Vagina (tissue), 2 donors: Measurements from ENCODE around the gene TTYH1. TPM values are rescaled to one million over a fixed set of nuclear protein-coding genes. Genes with fewer than 3 reads are reported as not detected.

Experiments
- DNase-seq, 2 donors: peaks; one replicate each; pipeline ENCODE4 v3.0.0-alpha.2; 2017; ENCODE audit errors: extremely low spot score in 2 of 2
- H3K27ac ChIP-seq: fragments of 200-600 bp; sonication (generic); one replicate; pipeline ENCODE4 v1.5.1; 2019
- H3K27me3 ChIP-seq: fragments of 200-600 bp; sonication (generic); one replicate; pipeline ENCODE4 v1.5.1; 2019
- H3K36me3 ChIP-seq, 2 donors: fragments of 200-600 bp; sonication (generic); one replicate each; pipeline ENCODE4 v1.5.1; 2017 to 2019
- H3K4me1 ChIP-seq: fragments of 200-600 bp; sonication (generic); one replicate; pipeline ENCODE4 v1.5.1; 2019
- H3K4me3 ChIP-seq, 2 donors: fragments of 200-600 bp; sonication (generic); 1 replicate in 1 of 2; 2 replicates in 1 of 2; pipeline ENCODE4 v1.5.1; 2016 to 2019
- H3K9me3 ChIP-seq: fragments of 200-600 bp; sonication (generic); one replicate; pipeline ENCODE4 v1.5.1; 2019
- POLR2A ChIP-seq, 2 donors: fragments of 450-650 bp; IDR thresholded peaks; one replicate each; pipeline ENCODE4 v1.6.1; 2017; ENCODE audit warnings: antibody characterized with exemption in 2 of 2, mild to moderate bottlenecking in 2 of 2, moderate library complexity in 2 of 2
- POLR2AphosphoS5 ChIP-seq, 2 donors: sonication (generic); formaldehyde crosslinking; IDR thresholded peaks; one replicate each; pipeline ENCODE4 v1.9.0; 2017; ENCODE audit warnings: antibody characterized with exemption in 2 of 2, mild to moderate bottlenecking in 2 of 2, low read depth in 1 of 2; ENCODE audit not compliant: insufficient read depth in 1 of 2
- intact Hi-C: fragments of 100-400 bp; cut with DNase I; formaldehyde crosslinking; loops from one replicate; pipeline ENCODE4 v1.15.1; 2023
- total RNA-seq: library from RNA; depleted of rRNA; stranded (reverse); fragments of >200 nt; gene quantifications from one replicate; pipeline ENCODE4 v1.2.3, GENCODE V29; 2016
- TF ChIP-seq, protein P1 (sequence below), 3 experiments: fragments of 450-650 bp in 2 of 3; fragments of 200-600 bp in 1 of 3; sonication (generic) in 1 of 3; IDR thresholded peaks; one replicate each; pipeline ENCODE4 v1.5.1; 2017 to 2019; ENCODE audit warnings: antibody characterized with exemption in 3 of 3, mild to moderate bottlenecking in 2 of 3, moderate library complexity in 2 of 3

The TTYH1 gene
- total RNA-seq, 1 donor from 2014 or later, result 5.9 TPM

DNA sequence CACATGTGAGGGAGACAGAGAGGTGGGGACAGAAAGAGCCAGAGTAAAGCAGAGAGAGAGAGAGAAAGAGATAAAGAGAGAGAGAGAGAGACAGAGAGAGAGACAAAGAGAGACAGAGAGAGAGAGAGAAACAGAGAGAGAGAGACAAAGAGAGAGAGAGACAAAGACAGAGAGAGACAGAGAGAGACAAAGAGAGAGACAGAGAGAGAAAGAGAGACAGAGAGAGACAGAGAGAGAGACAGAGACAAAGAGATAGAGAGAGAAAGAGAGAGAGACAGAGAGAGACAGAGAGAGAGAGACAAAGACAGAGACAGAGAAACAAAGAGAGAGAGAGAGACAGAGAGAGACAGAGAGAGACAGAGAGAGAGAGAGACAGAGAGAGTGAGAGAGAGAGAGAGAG, 4.2 kb upstream of the TTYH1 start:
- H3K4me1 ChIP-seq, result no peaks in the 10 kb centered on the region
- TF ChIP-seq, protein P1, sequence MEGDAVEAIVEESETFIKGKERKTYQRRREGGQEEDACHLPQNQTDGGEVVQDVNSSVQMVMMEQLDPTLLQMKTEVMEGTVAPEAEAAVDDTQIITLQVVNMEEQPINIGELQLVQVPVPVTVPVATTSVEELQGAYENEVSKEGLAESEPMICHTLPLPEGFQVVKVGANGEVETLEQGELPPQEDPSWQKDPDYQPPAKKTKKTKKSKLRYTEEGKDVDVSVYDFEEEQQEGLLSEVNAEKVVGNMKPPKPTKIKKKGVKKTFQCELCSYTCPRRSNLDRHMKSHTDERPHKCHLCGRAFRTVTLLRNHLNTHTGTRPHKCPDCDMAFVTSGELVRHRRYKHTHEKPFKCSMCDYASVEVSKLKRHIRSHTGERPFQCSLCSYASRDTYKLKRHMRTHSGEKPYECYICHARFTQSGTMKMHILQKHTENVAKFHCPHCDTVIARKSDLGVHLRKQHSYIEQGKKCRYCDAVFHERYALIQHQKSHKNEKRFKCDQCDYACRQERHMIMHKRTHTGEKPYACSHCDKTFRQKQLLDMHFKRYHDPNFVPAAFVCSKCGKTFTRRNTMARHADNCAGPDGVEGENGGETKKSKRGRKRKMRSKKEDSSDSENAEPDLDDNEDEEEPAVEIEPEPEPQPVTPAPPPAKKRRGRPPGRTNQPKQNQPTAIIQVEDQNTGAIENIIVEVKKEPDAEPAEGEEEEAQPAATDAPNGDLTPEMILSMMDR (IDR thresholded peaks at IDR 0.05), result no peak
- TF ChIP-seq POLR2A (IDR thresholded peaks at IDR 0.05) (no peak), POLR2AphosphoS5 (IDR thresholded peaks at IDR 0.05; ENCODE audit: insufficient read depth in 1 of 2, low read depth in 1 of 2) (no peak)
- no peak for DNase-seq
- H3K4me3 ChIP-seq, result no peak overlapping the region
- H3K36me3 ChIP-seq, result no peaks in the 10 kb centered on the region
- H3K27me3 ChIP-seq, result no peaks in the 10 kb centered on the region
- H3K27ac ChIP-seq, result no peak overlapping the region
- intact Hi-C loops, result no loop called here
- no peaks in the 10 kb centered on the region for H3K9me3 ChIP-seq

DNA sequence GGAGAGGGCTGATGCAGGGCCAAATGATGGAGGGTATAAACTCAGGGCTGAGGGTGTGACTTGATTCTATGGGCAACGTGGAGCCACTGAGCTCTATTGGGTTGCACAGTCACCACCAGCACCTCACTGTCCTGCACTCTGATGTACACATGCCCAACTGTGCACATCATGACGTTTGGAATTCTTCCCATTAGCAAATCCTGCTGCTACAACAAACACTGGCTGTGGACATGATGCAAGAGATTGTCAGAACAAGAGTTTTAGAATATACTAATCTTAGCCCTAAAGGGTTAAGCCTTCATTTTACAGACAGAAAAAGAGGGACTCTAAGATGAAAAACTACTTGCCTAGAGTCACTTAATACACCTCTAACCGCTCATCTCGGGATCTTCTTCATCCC, 2.4 kb upstream of the TTYH1 start:
- H3K4me1 ChIP-seq, result no peaks in the 10 kb centered on the region
- H3K27me3 ChIP-seq, result no peaks in the 10 kb centered on the region
- no peak overlapping the region for H3K4me3 ChIP-seq
- intact Hi-C loops, result no loop called here
- no peaks in the 10 kb centered on the region for H3K36me3 ChIP-seq
- no peak for DNase-seq
- H3K27ac ChIP-seq, result no peak overlapping the region
- TF ChIP-seq, protein P1 (IDR thresholded peaks at IDR 0.05), result no peak
- no peaks in the 10 kb centered on the region for H3K9me3 ChIP-seq

DNA sequence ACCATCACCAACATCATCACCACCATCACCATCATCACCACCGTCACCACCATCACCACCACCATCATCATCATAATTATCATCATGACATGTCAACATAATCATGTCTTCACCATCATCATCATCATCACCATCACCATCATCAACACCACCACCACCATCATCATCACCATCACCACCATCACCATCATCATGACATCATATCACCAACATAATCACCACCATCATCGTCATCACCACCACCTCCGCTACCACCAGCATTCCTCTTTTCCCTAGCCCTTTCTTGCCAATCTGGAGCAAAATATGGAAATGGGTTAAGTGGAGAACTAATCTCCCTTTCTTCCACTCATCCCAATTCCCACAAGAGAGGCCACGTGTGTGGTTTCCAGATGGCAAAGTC, 1.1 kb upstream of the TTYH1 start:
- Histone ChIP-seq H3K4me3 (no peak overlapping the region), H3K36me3 (no peaks in the 10 kb centered on the region), H3K27ac (no peak overlapping the region), H3K27me3 (no peaks in the 10 kb centered on the region), H3K9me3 (no peaks in the 10 kb centered on the region), H3K4me1 (no peaks in the 10 kb centered on the region)
- intact Hi-C loops, result no loop called here
- no peak for DNase-seq
- TF ChIP-seq POLR2AphosphoS5 (IDR thresholded peaks at IDR 0.05; ENCODE audit: insufficient read depth in 1 of 2, low read depth in 1 of 2) (no peak), POLR2A (IDR thresholded peaks at IDR 0.05) (no peak)
- TF ChIP-seq, protein P1 (IDR thresholded peaks at IDR 0.05), result no peak

DNA sequence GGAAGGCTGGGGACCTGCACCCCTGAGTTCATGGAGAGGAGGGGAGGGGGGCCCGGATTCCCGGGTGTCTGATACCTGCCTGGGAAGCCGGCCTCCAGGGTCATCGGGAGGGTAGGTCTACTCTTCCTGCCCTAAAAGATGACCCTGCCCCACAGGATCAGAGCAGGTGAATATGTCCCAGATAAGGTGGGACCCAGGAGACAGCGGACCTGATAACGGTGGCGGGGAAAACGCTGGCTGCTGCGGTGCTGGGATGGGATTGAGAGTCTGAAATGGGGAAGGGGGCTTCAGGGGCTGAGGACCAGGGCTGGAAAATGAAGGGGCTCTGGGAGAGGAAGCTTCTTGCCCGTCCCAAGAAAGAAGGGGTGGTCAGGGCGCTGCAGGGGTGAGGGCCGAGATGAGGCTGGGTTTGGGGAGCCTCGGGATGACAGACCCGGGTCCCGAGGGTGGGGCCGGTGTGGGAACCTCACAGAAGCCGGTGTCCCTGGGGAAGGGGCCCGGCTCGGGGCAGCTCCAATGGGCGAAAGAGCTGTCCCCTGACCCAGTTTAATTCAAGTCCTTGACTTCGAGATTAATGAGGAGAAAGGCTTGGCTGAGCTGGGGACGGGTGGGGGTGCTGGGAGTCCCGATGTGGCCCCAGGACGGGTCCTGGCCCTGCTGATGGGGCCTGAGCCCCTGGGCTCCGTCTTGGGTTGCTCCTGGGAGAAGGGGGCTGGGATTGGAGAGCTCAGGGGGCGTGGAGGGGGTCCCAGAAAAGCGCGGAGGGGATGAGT, 823 bp downstream of the TTYH1 start:
- H3K4me3 ChIP-seq, result peak overlapping the region in 1 of 2 donors; percentile 31

More for the DNA sequence above, 823 bp downstream of the TTYH1 start:
- TF ChIP-seq POLR2A (IDR thresholded peaks at IDR 0.05) (no peak), POLR2AphosphoS5 (IDR thresholded peaks at IDR 0.05; ENCODE audit: insufficient read depth in 1 of 2, low read depth in 1 of 2) (no peak)
- TF ChIP-seq, protein P1 (IDR thresholded peaks at IDR 0.05), result no peak
- no peaks in the 10 kb centered on the region for H3K27me3 ChIP-seq
- H3K27ac ChIP-seq, result no peak overlapping the region
- no peak for DNase-seq
- H3K4me1 ChIP-seq, result peaks cover 7% of the 10 kb centered on the region
- H3K36me3 ChIP-seq, result no peaks in the 10 kb centered on the region
- no peaks in the 10 kb centered on the region for H3K9me3 ChIP-seq
- intact Hi-C loops, result no loop called here
